Gastroesophageal sphincter (tissue), 3 donors: ENCODE data around the gene INSIG1.
A peak's percentile ranks its signal among the peaks of the same experiment; 100 is the strongest.

Experiments
- CTCF ChIP-seq, 4 experiments: fragments of 200-600 bp in 2 of 4; fragments of 450-650 bp in 2 of 4; sonication (generic) in 1 of 4; IDR thresholded peaks; one replicate each; pipeline ENCODE4 v1.5.1; 2017 to 2019; ENCODE audit warnings: antibody characterized with exemption in 4 of 4, mild to moderate bottlenecking in 2 of 4, moderate library complexity in 2 of 4
- EP300 ChIP-seq: sonication (generic); formaldehyde crosslinking; IDR thresholded peaks from one replicate; pipeline ENCODE4 v1.6.1; 2017; ENCODE audit warnings: antibody characterized with exemption, mild to moderate bottlenecking
- POLR2A ChIP-seq, 2 donors: fragments of 450-650 bp; IDR thresholded peaks; one replicate each; pipeline ENCODE4 v1.6.1; 2017; ENCODE audit warnings: antibody characterized with exemption in 2 of 2, mild to moderate bottlenecking in 2 of 2, moderate library complexity in 1 of 2
- POLR2AphosphoS5 ChIP-seq: sonication (generic); formaldehyde crosslinking; IDR thresholded peaks from one replicate; pipeline ENCODE4 v1.6.1; 2017; ENCODE audit warnings: antibody characterized with exemption

GRCh38 chr7:155297517-155298287, at the start of gene INSIG1:
- no peak for TF ChIP-seq CTCF (IDR thresholded peaks at IDR 0.05)
- TF ChIP-seq EP300, result no peak
- peak; percentile 78 to 91 for TF ChIP-seq POLR2A (IDR thresholded peaks at IDR 0.05)
- TF ChIP-seq POLR2AphosphoS5, result no peak
